NCI-H128 (cell line): ENCODE measurements around the gene TPRX1.
A peak's percentile ranks its signal among the peaks of the same experiment; 100 is the strongest.
"Not testable (repeated sequence)": the region's sequence is repeated elsewhere in the genome, so short reads cannot be mapped to it uniquely, and the experiment has no call there.

Experiments
- DNase-seq: peaks from one replicate; lab custom pipeline; 2025; ENCODE audit not compliant: unreplicated experiment; lab: John Stamatoyannopoulos, UW

The TPRX1 gene, protein sequence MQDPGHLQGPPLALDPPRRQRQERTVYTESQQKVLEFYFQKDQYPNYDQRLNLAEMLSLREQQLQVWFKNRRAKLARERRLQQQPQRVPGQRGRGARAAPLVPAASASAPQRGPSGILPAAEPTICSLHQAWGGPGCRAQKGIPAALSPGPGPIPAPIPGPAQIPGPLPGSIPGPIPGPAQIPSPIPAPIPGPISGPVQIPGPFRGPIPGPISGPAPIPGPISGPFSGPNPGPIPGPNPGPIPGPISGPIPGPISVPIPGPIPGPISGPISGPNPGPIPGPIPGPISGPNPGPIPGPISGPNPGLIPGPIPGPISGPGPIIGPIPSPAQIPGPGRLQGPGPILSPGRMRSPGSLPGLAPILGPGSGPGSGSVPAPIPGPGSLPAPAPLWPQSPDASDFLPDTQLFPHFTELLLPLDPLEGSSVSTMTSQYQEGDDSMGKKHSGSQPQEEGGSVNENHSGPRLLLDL

GRCh38 chr19:47804451-47804850 is at the start of gene TPRX1:
TPRX1 (minus strand) TSS chr19:47804551; CDS start chr19:47804539, 12 bp downstream.
- DNase-seq = not testable (repeated sequence)

DNA sequence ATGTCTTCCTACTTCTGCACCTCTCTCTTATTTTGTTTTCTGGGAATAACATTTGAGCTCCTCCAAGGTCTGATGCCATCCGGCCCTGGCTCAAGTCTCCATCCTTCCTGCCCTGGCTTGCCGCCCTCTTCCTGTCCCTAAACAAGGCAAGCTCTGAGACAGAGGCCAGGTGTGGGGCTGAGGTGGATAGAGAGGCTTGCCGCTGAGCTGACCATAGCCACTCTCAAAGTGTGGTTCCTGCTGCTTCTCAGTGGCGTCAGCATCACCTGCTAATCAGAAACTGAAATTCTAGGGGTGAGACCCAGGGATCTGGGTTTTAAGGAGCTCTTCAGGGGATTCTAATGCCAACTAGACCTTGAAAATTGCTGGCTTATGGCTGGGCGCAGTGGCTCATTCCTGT is 48.7 kb upstream of the TPRX1 start:
- no peak for DNase-seq

DNA sequence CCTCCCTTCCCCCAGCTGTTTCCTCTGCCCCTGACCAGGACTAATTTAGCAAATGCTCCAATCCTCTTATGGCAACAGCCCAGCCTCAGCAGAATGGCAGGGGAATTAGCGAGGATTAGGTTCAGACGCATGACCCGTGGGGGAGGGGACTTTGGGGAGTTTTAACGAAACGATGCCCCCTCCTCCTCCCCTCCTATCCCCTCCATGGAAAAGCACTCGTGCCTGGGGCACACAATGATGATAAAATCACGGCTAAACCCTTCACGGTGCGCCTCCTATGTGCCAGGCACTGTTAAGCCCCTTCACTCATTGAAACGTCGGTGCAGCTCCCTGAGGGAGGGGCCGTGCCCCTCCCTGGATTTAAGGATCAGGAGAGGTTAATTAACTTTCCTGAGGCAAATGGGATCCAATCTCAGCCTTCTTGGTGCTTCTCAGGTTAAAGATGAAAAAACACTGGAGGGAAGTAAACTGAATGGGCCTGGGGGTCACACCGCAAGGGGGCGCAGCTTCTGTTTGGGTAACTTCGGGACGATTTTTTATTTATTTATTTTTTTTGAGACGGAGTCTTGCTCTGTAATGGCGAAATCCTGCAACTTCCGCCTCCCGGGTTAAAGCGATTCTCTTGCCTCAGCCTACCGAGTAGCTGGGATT is 44.6 kb upstream of the TPRX1 start:
- DNase-seq = no peak

- no peak for DNase-seq
Observed at GRCh38 chr19:47848425-47848822, 44.1 kb upstream of the TPRX1 start.

DNA sequence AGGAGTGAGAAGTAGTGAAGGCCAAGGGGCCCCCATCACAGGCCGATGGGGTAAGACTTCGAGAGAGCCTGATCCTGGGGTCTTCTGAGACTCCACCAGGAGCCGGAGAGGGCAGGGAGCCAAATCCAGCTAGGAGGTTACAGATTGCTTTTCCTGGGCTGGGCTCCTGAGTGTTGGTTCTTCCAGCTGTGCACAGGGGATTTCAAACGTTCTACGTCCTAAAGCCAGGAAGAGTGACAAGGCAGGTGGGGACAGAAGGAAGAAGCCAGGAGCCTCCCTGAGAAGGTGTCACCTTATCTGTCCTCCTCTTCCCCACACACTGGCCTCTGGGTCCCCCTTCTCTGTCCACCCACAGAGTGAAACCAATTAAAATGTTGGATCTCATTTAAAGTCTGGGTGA is 38.6 kb upstream of the TPRX1 start:
- DNase-seq = no peak

DNA sequence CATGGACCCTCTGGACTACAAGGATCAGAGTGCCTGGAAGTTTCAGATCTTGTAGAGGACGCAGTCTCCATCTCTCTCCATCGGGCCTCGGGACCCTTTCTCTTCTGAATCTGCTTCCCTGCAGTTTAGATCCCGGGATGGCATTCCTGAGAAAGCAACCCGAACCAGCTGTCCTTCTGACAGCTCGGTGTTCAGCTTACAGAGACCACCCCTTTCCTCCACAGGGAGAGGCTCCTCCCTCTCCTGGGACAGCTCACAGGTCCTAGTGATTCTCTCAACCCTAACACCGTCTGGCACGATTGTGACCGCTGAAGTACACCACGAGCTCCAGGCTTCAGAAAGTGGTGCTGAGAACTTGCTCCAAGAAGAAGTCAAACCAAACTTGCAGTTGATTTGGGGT is 35.6 kb upstream of the TPRX1 start:
- DNase-seq = no peak

GRCh38 chr19:47839411-47839810 is 35.1 kb upstream of the TPRX1 start:
- no peak for DNase-seq

- no peak for DNase-seq
Observed at GRCh38 chr19:47836038-47836437, 31.7 kb upstream of the TPRX1 start.

DNA sequence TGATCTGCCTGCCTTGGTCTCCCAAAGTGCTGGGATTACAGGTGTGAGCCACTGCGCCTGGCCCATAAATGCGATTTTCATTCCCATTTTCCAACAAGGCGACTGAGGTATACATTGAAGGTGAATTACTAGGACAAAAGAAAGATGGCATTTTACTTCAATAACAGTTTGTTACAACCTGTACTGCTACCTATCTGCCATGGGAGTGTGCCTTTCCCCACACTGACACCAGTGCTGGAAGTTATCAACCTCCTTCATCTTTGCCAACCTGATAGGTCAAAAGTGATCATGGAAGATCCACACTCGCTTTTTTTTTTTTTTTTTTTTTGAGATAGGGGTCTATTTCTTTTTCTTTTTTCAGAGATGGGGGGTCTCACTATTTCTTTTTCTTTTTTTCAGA is 28.4 kb upstream of the TPRX1 start:
- no peak for DNase-seq

GRCh38 chr19:47826800-47827199 is 22.4 kb upstream of the TPRX1 start:
- DNase-seq = no peak

GRCh38 chr19:47824396-47824795 is 20.0 kb upstream of the TPRX1 start:
- DNase-seq = no peak

DNA sequence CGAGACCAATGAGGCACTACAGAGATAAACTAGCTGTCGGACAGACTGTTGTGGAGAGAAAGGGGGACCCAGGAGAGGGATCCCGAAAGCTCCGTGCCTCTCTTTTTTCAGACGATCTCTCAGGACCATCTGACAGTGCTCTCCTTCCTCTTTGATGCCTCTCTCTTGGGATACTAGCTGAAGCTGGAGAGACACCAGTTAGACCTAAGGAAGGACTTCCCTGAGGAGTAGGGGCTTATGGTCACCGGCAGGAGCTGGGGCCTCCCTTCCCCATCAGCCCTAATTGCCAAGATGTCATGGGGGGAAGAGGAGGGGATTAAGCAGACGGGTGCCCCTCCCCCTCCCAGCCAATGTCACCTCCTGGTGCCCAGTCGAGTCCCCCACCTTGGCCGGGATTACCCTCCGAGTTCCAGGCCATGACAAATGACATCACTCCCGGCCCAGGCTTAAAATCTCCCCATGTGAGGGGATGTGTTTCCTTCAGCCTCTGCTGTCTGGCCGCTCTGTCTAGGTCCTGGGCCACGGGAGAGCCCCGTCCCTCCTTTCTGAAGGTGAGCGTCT is 17.2 kb upstream of the TPRX1 start, which contains the start of gene CRX:
Gene CRX, plus strand, starts transcription at position 478 of the 561 bp plus-strand sequence. CDS start 12,507 bp downstream, outside the sequence.
- DNase-seq = no peak

DNA sequence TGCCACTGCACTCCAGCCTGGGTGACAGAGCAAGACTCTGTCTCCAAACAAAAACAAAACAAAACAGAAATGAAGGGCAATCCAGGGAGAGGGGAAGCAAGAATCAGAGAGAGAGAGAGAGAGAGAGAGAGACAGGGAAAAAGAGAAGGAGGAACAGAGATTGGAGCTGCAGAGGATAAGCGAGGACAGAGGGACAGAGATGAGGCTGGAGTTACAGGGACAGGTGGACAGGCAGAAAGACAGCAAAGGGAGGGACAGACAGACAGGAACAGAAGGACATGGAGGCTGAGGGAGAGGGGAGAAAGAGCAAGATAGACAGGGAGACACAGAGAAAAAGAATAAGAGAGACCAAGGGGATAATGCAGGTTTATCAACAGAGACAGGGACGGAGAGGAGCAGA is 16.1 kb upstream of the TPRX1 start:
- no peak for DNase-seq

DNA sequence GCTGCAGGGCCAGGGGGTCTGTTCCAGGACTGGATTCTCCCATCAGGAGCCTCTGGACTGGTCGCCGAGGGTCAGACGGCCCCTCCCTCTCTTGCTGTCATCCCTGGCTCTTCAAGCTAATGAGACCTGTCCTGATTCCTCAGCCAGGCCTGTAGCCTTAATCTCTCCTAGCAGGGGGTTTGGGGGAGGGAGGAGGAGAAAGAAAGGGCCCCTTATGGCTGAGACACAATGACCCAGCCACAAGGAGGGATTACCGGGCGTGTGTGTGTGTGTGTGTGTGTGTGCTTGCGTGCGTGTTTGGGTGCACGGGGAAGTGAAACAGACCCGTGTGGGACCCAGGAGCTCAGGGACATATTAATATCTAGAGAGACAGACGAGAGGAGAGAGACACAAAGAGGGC is 15.5 kb upstream of the TPRX1 start:
- DNase-seq = no peak

- not testable (repeated sequence) for DNase-seq
Observed at GRCh38 chr19:47818221-47818620, 13.9 kb upstream of the TPRX1 start.

DNA sequence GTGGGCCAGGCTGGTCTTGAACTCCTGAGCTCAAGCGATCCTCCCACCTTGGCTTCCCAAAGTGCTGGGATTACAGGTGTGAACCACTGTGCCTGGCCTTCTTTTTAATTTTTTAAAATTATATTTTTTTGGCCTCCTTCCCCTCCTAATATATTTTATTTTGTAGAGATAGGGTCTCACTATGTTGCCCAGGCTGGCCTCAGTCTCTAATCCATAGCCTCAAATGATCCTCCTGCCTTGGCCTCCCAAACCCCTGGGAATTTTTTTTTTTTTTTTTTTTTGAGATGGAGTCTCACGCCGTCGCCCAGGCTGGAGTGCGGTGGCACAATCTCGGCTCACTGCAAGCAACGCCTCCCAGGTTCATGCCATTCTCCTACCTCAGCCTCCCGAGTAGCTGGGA is 11.9 kb upstream of the TPRX1 start:
- not testable (repeated sequence) for DNase-seq

- DNase-seq = no peak
Observed at GRCh38 chr19:47813995-47814328, 9.6 kb upstream of the TPRX1 start.

DNA sequence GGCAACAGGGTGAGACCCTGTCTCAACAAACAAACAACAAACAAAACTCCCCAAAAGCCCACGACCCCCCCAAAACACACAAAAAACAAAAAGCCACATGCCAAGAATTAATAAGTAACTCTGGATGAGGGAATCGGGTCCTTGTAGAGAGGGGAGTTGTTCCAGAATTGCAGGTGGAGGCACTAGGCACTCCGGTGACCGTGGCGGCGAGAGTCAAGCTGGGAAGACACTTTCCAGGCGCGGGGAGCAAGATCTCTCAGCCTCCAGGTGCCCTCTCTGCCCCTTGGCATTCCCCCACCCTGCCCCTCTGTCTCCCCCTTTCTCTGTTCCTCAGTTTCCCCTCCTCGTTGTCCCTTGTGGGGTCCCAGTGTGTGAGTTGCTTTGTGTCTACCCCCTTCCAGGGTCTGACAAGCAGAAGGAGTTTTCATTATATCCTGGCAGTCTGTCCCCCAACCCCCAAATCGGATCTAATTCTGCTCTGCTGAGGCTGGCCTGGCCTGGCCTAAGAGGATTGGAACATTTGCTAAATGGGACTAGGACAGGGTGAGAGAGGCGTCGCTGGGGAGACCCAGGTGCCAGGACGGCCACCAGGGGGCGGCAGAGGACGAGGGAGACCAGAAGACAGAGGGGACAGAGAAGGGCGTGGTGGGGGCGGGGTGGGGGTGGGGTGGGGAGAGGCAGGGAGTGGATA is 9.1 kb upstream of the TPRX1 start:
- peak; percentile 29 for DNase-seq

DNA sequence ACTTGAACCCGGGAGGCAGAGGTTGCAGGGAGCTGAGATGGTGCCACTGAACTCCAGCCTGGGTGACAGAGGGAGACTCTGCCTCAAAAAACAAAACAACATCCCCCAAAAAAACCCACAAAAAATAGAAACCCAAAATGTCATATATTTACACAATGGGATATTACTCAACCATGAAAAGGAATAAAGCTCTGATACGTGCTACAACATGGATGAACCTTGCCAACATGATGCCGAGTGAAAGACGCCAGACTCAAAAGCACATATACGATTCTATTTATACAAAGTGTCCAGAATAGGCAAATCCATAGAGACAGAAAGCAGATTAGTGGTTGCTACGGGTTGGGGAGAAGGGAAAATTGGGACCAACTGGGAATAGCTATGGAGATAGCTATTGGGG is 2.1 kb upstream of the TPRX1 start:
- DNase-seq = no peak

DNA sequence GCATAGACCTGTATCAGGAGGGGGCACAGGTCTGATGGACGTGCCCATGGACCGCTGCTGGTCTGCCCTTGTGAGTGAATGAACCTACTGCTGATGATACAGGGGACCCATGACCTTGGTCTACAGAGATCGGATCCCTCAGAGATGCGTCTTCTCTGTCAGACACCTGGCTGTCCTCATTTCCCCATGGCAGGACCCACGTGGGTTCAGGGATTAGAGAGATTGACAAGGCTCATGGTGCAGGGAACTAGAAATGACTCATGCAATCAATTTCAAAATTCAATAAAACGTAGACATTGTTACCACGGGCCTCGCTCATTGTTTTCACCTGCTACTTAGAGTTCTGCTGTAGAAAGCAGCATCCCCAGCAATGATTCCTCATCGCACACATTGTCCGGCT is 962 bp upstream of the TPRX1 start:
- no peak for DNase-seq

- DNase-seq = not testable (repeated sequence)
Observed at GRCh38 chr19:47803671-47804070, 680 bp downstream of the TPRX1 start.

DNA sequence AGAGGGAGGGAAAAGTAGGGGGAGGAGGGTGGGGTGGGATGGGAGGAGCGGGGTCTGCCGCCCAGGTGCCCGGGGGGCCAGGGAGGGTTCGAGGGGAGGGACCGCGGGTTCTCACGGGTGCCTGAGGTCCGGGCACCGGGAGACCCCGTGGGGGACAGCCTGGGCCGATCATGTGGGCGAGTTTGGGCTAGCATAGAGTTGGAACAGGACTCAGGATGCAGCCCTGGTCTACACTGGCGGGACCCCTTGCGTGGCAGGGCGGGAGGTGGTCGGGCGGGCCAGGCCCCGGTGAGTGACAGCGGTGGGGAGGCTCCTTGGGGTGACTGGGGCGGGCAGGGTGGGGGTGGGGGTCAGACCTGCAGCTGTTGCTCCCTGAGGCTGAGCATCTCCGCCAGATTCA is 1.2 kb downstream of the TPRX1 start:
- not testable (repeated sequence) for DNase-seq
